A673 (cell line): ENCODE data around the gene GGA1. TPM values are rescaled to one million over a fixed set of nuclear protein-coding genes. Genes with fewer than 3 reads are reported as not detected.
A peak's percentile ranks its signal among the peaks of the same experiment; 100 is the strongest.

Experiments
- BruUV-seq: library from RNA; stranded (reverse); fragments of 400-500 nt; replicated peaks from 2 replicates; lab custom pipeline; 2021; lab: Mats Ljungman, UMichigan
- CTCF ChIA-PET: fragments of 300-600 bp; sonication (Branson Sonifier 250); formaldehyde crosslinking; loops from one replicate; lab custom pipeline; 2022; ENCODE audit warnings: antibody characterized with exemption; lab: Charles Lee
- POLR2A ChIA-PET: fragments of 300-600 bp; sonication (Branson Sonifier 250); formaldehyde crosslinking; loops from one replicate; lab custom pipeline; 2022; ENCODE audit warnings: antibody characterized with exemption; ENCODE audit not compliant: low non-redundant PET; lab: Charles Lee
- DNase-seq: peaks from one replicate; pipeline ENCODE4 v3.0.0-alpha.2; 2015; ENCODE audit warnings: low spot score
- H3K27ac ChIP-seq: fragments of 200-600 bp; sonication (generic); 2 replicates; pipeline ENCODE4 v1.5.1; 2016; ENCODE audit warnings: mixed run types, low read depth, mild to moderate bottlenecking, mixed read lengths, antibody characterized with exemption, low read length; ENCODE audit not compliant: poor library complexity, severe bottlenecking
- H3K27me3 ChIP-seq: fragments of 200-600 bp; sonication (generic); replicated peaks from 2 replicates; pipeline ENCODE4 v1.6.1; 2017; ENCODE audit warnings: mixed run types, low read depth, mild to moderate bottlenecking, mixed read lengths, antibody characterized with exemption, low read length; ENCODE audit not compliant: insufficient read depth, poor library complexity
- H3K36me3 ChIP-seq: fragments of 200-600 bp; sonication (generic); 2 replicates; pipeline ENCODE4 v1.6.1; 2016; ENCODE audit warnings: mixed run types, mild to moderate bottlenecking, mixed read lengths, antibody characterized with exemption, low read length; ENCODE audit not compliant: insufficient read depth, poor library complexity, severe bottlenecking
- H3K4me1 ChIP-seq: fragments of 200-600 bp; sonication (generic); 2 replicates; pipeline ENCODE4 v1.6.1; 2017; ENCODE audit warnings: mixed run types, mild to moderate bottlenecking, mixed read lengths, antibody characterized with exemption, low read length; ENCODE audit not compliant: insufficient read depth, poor library complexity, severe bottlenecking
- H3K4me3 ChIP-seq: fragments of 200-600 bp; sonication (generic); 2 replicates; pipeline ENCODE4 v1.5.1; 2016; ENCODE audit warnings: low read depth, mixed run types, mild to moderate bottlenecking, mixed read lengths, low read length; ENCODE audit not compliant: poor library complexity, severe bottlenecking
- H3K9me3 ChIP-seq: fragments of 200-600 bp; sonication (generic); 2 replicates; pipeline ENCODE4 v1.6.1; 2016; ENCODE audit warnings: mixed run types, low read depth, mild to moderate bottlenecking, mixed read lengths, antibody characterized with exemption, low read length; ENCODE audit not compliant: poor library complexity, severe bottlenecking
- CTCF ChIP-seq: fragments of 300-800, 200-600 bp; sonication (generic); conservative IDR thresholded peaks from 2 replicates; pipeline ENCODE4 v1.5.1; 2017; ENCODE audit warnings: low read depth, mild to moderate bottlenecking, antibody characterized with exemption, low read length, moderate library complexity, mixed read lengths
- EZH2 ChIP-seq: fragments of 200-600 bp; sonication (generic); IDR thresholded peaks from 2 replicates; pipeline ENCODE4 v1.6.1; 2017; ENCODE audit warnings: borderline replicate concordance, low read depth, mild to moderate bottlenecking, mixed read lengths, antibody characterized with exemption, low read length; ENCODE audit not compliant: poor library complexity, severe bottlenecking
- intact Hi-C: fragments of 100-400 bp; cut with micrococcal nuclease; formaldehyde crosslinking; loops from one replicate; pipeline ENCODE4 v1.10.0; 2022; ENCODE audit not compliant: unreplicated experiment
- total RNA-seq: library from RNA; stranded (reverse); gene quantifications from 2 replicates; pipeline ENCODE4 v1.2.3, GENCODE V29; 2021

GGA1 gene
- total RNA-seq, 1 experiment from 2014 or later: 74.6 TPM

- CTCF ChIA-PET: no interaction called here
- BruUV-seq: no TSS peak
- POLR2A ChIA-PET: no interaction called here
- no peak for TF ChIP-seq CTCF
- no peak for TF ChIP-seq EZH2
- intact Hi-C loops: no loop called here
- peaks cover 24% of the 10 kb centered on the region for H3K4me1 ChIP-seq
- H3K4me3 ChIP-seq: no peak overlapping the region
- H3K27ac ChIP-seq: no peak overlapping the region
- no peaks in the 10 kb centered on the region for H3K9me3 ChIP-seq
- no peaks in the 10 kb centered on the region for H3K27me3 ChIP-seq
- no peaks in the 10 kb centered on the region for H3K36me3 ChIP-seq
- DNase-seq: no peak
Observed at GRCh38 chr22:37672920-37673455, 64.4 kb downstream of the GGA1 start.

GRCh38 chr22:37674248-37674647 lies 65.6 kb downstream of the GGA1 start:
- H3K4me1 ChIP-seq: peaks cover 24% of the 10 kb centered on the region
- H3K4me3 ChIP-seq: no peak overlapping the region
- CTCF ChIA-PET: no interaction called here
- POLR2A ChIA-PET: no interaction called here
- H3K27me3 ChIP-seq: no peaks in the 10 kb centered on the region
- no peaks in the 10 kb centered on the region for H3K36me3 ChIP-seq
- no peaks in the 10 kb centered on the region for H3K9me3 ChIP-seq
- TF ChIP-seq EZH2 (no peak), CTCF (no peak)
- BruUV-seq: no TSS peak
- H3K27ac ChIP-seq: no peak overlapping the region
- intact Hi-C loops: no loop called here
- no peak for DNase-seq

GRCh38 chr22:37674951-37675929 lies 66.6 kb downstream of the GGA1 start, which contains the start of gene LGALS1:
Gene LGALS1 (plus strand): TSS chr22:37675636. CDS start chr22:37675703, 67 bp downstream.
- BruUV-seq: no TSS peak
- Histone ChIP-seq H3K27me3 (no peaks in the 10 kb centered on the region), H3K4me3 (peak within 1 kb of the TSS; percentile 59), H3K9me3 (no peaks in the 10 kb centered on the region), H3K36me3 (no peaks in the 10 kb centered on the region), H3K27ac (peak within 1 kb of the TSS; percentile 92), H3K4me1 (peaks cover 24% of the 10 kb centered on the region)
- TF ChIP-seq EZH2 (no peak), CTCF (no peak)
- CTCF ChIA-PET: interaction anchor here (0.9 to 1.4 kb wide), 2 partner anchors 14 to 32 kb away, joined by 3 to 4 read pairs; no protein-coding TSS in a partner anchor
- intact Hi-C loops: loop anchor here (5.0 kb wide), 1 partner anchor 127 kb away; no protein-coding TSS in a partner anchor
- peak; percentile 90 for DNase-seq
- POLR2A ChIA-PET: interaction anchor here (0.5 to 0.6 kb wide), 3 partner anchors 62 to 189 kb away, joined by 3 to 4 read pairs (median 3); no protein-coding TSS in a partner anchor
